OCI-LY7 (cell line): ENCODE results near the gene TMPRSS2. TPM values are rescaled to one million over a fixed set of nuclear protein-coding genes. Genes with fewer than 3 reads are reported as not detected.

Experiments
- BruUV-seq: library from RNA; stranded (reverse); fragments of 400-500 nt; replicated peaks from 2 replicates; lab custom pipeline; 2021; lab: Mats Ljungman, UMichigan
- CTCF ChIA-PET: fragments of 300-600 bp; sonication (Branson Sonifier 250); formaldehyde crosslinking; loops from one replicate; lab custom pipeline; 2022; ENCODE audit warnings: antibody characterized with exemption; ENCODE audit not compliant: unreplicated experiment; lab: Charles Lee
- POLR2A ChIA-PET: fragments of 300-600 bp; sonication (Branson Sonifier 250); formaldehyde crosslinking; loops from one replicate; lab custom pipeline; 2022; ENCODE audit warnings: antibody characterized with exemption; lab: Charles Lee
- DNase-seq: peaks from one replicate; pipeline ENCODE4 v3.0.0-alpha.2; 2015; ENCODE audit warnings: low spot score
- H2AFZ ChIP-seq: fragments of 200-600 bp; sonication (generic), shearing (Covaris generic); 2 replicates; pipeline ENCODE4 v1.6.1; 2014; ENCODE audit warnings: mild to moderate bottlenecking, antibody characterized with exemption, low read length, moderate library complexity
- H3K27ac ChIP-seq: fragments of 200-600 bp; sonication (generic); 2 replicates; pipeline ENCODE4 v1.5.1; 2014; ENCODE audit warnings: mixed run types, low read depth, mild to moderate bottlenecking, moderate library complexity, low read length, inconsistent platforms; ENCODE audit not compliant: poor library complexity, severe bottlenecking
- H3K36me3 ChIP-seq: fragments of 200-600 bp; sonication (generic); 2 replicates; pipeline ENCODE4 v1.6.1; 2014; ENCODE audit warnings: mild to moderate bottlenecking, antibody characterized with exemption, low read length, moderate library complexity, mixed read lengths; ENCODE audit not compliant: insufficient read depth
- H3K4me1 ChIP-seq: fragments of 200-600 bp; sonication (generic); 2 replicates; pipeline ENCODE4 v1.5.1; 2014; ENCODE audit warnings: mild to moderate bottlenecking, low read length; ENCODE audit not compliant: insufficient read depth, poor library complexity, severe bottlenecking
- H3K4me2 ChIP-seq: fragments of 200-600 bp; sonication (generic); 2 replicates; pipeline ENCODE4 v1.6.1; 2014; ENCODE audit warnings: mild to moderate bottlenecking, low read length
- H3K4me3 ChIP-seq: fragments of 200-600 bp; sonication (generic); 2 replicates; pipeline ENCODE4 v1.5.1; 2014; ENCODE audit warnings: mild to moderate bottlenecking, low read depth, low read length; ENCODE audit not compliant: poor library complexity, severe bottlenecking
- H3K79me2 ChIP-seq: fragments of 200-600 bp; sonication (generic); 2 replicates; pipeline ENCODE4 v1.6.1; 2016; ENCODE audit warnings: low read depth, mild to moderate bottlenecking, low read length, moderate library complexity, mixed read lengths; ENCODE audit not compliant: insufficient read depth
- H3K9me2 ChIP-seq: fragments of 200-600 bp; sonication (generic); 2 replicates; pipeline ENCODE4 v1.6.1; 2016; ENCODE audit warnings: mild to moderate bottlenecking, low read length, mixed read lengths; ENCODE audit not compliant: insufficient read depth
- H3K9me3 ChIP-seq: fragments of 200-600 bp; sonication (generic); 2 replicates; pipeline ENCODE4 v1.6.1; 2014; ENCODE audit warnings: mild to moderate bottlenecking, mixed run types, low read length, mixed read lengths
- H4K20me1 ChIP-seq: fragments of 200-600 bp; sonication (generic); 2 replicates; pipeline ENCODE4 v1.6.1; 2014; ENCODE audit warnings: mild to moderate bottlenecking, antibody characterized with exemption, low read length, moderate library complexity, mixed read lengths; ENCODE audit not compliant: insufficient read depth
- EZH2phosphoT487 ChIP-seq: fragments of 200-600 bp; sonication (generic); IDR thresholded peaks from 2 replicates; pipeline ENCODE4 v1.6.1; 2018; ENCODE audit warnings: low read depth, borderline replicate concordance, mild to moderate bottlenecking, mixed run types, antibody characterized with exemption, low read length, moderate library complexity, mixed read lengths
- intact Hi-C: fragments of 100-400 bp; cut with micrococcal nuclease; formaldehyde crosslinking; loops from one replicate; pipeline ENCODE4 v1.10.0; 2022; ENCODE audit not compliant: unreplicated experiment
- total RNA-seq, 2 experiments: library from RNA; depleted of rRNA in 1 of 2; stranded (reverse); fragments of >200 nt in 1 of 2; shearing (Covaris generic) in 1 of 2; gene quantifications; 2 replicates each; pipeline ENCODE4 v1.2.3, GENCODE V29; 2014 to 2022
- TF ChIP-seq, protein P1 (sequence below): fragments of 200-600 bp; sonication (generic); conservative IDR thresholded peaks from 2 replicates; pipeline ENCODE4 v1.5.1; 2014; ENCODE audit warnings: mild to moderate bottlenecking, antibody characterized with exemption, low read length, moderate library complexity, mixed read lengths

TMPRSS2 gene
- total RNA-seq, 2 experiments from 2014 or later, result 0.09 TPM; not detected in 1

GRCh38 chr21:41459884-41460534 is 47.9 kb downstream of the TMPRSS2 start:
- intact Hi-C loops, result loop anchor here (1.0 to 5.0 kb wide), 3 partner anchors 93 to 177 kb away; no protein-coding TSS in a partner anchor
- POLR2A ChIA-PET, result no interaction called here
- Histone ChIP-seq H2AFZ (no peak overlapping the region), H3K27ac (no peak overlapping the region), H3K79me2 (no peaks in the 10 kb centered on the region), H3K9me3 (no peaks in the 10 kb centered on the region), H3K36me3 (no peaks in the 10 kb centered on the region), H3K4me1 (no peaks in the 10 kb centered on the region), H3K4me3 (no peak overlapping the region), H4K20me1 (no peaks in the 10 kb centered on the region), H3K9me2 (no peaks in the 10 kb centered on the region), H3K4me2 (no peak overlapping the region)
- BruUV-seq, result no TSS peak
- CTCF ChIA-PET, result interaction anchor here (1.0 kb wide), 1 partner anchor 177 kb away, joined by 5 read pairs; no protein-coding TSS in a partner anchor
- DNase-seq, result no peak
- no peak for TF ChIP-seq EZH2phosphoT487
- TF ChIP-seq, protein P1, sequence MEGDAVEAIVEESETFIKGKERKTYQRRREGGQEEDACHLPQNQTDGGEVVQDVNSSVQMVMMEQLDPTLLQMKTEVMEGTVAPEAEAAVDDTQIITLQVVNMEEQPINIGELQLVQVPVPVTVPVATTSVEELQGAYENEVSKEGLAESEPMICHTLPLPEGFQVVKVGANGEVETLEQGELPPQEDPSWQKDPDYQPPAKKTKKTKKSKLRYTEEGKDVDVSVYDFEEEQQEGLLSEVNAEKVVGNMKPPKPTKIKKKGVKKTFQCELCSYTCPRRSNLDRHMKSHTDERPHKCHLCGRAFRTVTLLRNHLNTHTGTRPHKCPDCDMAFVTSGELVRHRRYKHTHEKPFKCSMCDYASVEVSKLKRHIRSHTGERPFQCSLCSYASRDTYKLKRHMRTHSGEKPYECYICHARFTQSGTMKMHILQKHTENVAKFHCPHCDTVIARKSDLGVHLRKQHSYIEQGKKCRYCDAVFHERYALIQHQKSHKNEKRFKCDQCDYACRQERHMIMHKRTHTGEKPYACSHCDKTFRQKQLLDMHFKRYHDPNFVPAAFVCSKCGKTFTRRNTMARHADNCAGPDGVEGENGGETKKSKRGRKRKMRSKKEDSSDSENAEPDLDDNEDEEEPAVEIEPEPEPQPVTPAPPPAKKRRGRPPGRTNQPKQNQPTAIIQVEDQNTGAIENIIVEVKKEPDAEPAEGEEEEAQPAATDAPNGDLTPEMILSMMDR, result no peak

DNA sequence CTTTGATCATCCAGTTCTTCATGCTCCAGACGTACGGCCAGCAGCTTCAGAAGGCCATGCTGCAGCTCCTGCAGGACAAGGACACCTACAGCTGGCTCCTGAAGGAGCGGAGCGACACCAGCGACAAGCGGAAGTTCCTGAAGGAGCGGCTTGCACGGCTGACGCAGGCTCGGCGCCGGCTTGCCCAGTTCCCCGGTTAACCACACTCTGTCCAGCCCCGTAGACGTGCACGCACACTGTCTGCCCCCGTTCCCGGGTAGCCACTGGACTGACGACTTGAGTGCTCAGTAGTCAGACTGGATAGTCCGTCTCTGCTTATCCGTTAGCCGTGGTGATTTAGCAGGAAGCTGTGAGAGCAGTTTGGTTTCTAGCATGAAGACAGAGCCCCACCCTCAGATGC is 49.4 kb downstream of the TMPRSS2 start:
- Histone ChIP-seq H3K27ac (no peak overlapping the region), H3K36me3 (no peaks in the 10 kb centered on the region), H3K9me2 (no peaks in the 10 kb centered on the region), H3K4me1 (no peaks in the 10 kb centered on the region), H3K4me2 (no peak overlapping the region), H3K79me2 (no peaks in the 10 kb centered on the region), H2AFZ (no peak overlapping the region), H4K20me1 (no peaks in the 10 kb centered on the region), H3K9me3 (no peaks in the 10 kb centered on the region), H3K4me3 (no peak overlapping the region)
- no TSS peak for BruUV-seq
- POLR2A ChIA-PET, result interaction anchor here (1.0 kb wide), 1 partner anchor 85 kb away, joined by 3 read pairs; no protein-coding TSS in a partner anchor
- no peak for TF ChIP-seq EZH2phosphoT487
- TF ChIP-seq, protein P1, result no peak
- intact Hi-C loops, result no loop called here
- DNase-seq, result no peak
- CTCF ChIA-PET, result interaction anchor here (0.6 kb wide), 1 partner anchor 139 kb away, joined by 3 read pairs; no protein-coding TSS in a partner anchor

DNA sequence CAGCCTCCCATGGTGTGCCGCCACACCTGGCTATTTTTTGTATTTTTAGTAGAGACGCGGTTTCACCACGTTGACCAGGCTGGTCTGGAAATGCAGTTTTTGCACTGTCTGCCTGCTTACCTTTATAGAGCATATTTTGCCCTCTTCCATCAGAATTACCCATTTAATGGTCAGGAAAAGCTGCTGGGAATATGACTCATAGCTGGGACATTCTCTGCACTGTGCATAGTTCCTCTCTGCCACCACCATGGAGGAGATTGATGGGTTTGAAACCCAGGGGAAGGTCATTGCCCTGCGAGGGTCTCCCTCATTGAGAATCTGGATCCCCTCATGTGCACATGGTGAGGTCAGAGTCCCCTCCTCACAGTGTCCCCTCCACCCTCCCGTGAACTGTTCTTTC is 49.8 kb downstream of the TMPRSS2 start:
- ChIA-PET CTCF (no interaction called here), POLR2A (no interaction called here)
- no peak for DNase-seq
- Histone ChIP-seq H3K4me1 (no peaks in the 10 kb centered on the region), H3K79me2 (no peaks in the 10 kb centered on the region), H3K9me2 (no peaks in the 10 kb centered on the region), H3K36me3 (no peaks in the 10 kb centered on the region), H2AFZ (no peak overlapping the region), H3K9me3 (no peaks in the 10 kb centered on the region), H3K4me2 (no peak overlapping the region), H3K27ac (no peak overlapping the region), H3K4me3 (no peak overlapping the region), H4K20me1 (no peaks in the 10 kb centered on the region)
- TF ChIP-seq EZH2phosphoT487, result no peak
- TF ChIP-seq, protein P1, result no peak
- intact Hi-C loops, result no loop called here
- BruUV-seq, result no TSS peak
